ENCODE data around the gene MPC1L. TPM values are rescaled to one million over a fixed set of nuclear protein-coding genes. Genes with fewer than 3 reads are reported as not detected.
"Not testable (repeated sequence)": the region's sequence is repeated elsewhere in the genome, so short reads cannot be mapped to it uniquely, and the experiment has no call there.

The MPC1L gene
- total and polyA plus RNA-seq, 2 of the 8 experiments (the other 6 are each of a cell fraction or from before 2014, with no cell fraction given) = not detected

DNA sequence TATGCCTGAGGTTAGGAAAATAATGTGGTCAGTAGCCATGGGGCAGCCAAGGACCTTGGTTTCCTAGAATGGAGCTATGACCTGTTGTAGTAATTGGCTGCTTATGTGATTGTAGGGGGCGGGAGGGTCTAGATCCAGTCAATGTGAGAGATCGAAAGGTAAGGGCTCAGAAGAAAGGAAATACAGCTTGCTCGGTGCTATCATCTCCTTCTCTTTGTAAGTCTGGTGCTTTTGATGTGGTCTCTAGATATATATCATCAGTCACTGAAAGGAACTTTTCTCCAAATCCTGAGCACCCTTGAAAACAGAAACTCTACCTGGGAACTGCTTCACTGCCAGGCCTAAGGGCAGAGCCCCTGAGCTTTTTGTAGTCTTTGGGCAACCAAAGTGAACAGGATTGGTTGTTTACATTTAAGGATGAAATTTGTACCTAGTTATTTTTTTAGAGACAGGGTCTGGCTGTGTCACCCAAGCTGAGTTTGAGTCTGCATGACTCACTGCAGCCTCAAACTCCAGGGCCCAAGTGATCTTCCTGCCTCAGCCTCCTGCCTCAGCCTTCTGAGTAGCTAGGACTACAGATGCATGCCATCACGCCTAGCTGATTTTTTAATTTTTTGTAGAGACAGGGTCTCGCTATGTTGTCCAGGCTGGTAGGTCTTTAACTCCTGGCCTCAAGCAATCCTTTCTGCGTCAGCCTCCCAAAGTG, 33.5 kb upstream of the MPC1L start:
- H3K23ac ChIP-seq (ENCODE audit: insufficient read length); H4K8ac ChIP-seq (ENCODE audit: extremely low read depth, insufficient read depth, low read length); H2BK20ac ChIP-seq (ENCODE audit: low read length); POLR2A ChIA-PET (ENCODE audit: partially characterized antibody); H3K23me2 ChIP-seq (ENCODE audit: low read depth, low read length); H3K27ac ChIP-seq (ENCODE audit: low read depth, low read length); H3K9ac ChIP-seq (replicated peaks in 1 of 4; ENCODE audit: extremely low read depth in 1 of 4, low read depth in 3 of 4, low read length in 3 of 4); H2BK120ac ChIP-seq (replicated peaks; ENCODE audit: low read depth, low read length); H3K14ac ChIP-seq (ENCODE audit: insufficient read length); H2AFZ ChIP-seq (ENCODE audit: low read length); H3K27me3 ChIP-seq (replicated peaks in 1 of 4; ENCODE audit: control insufficient read depth in 3 of 4, extremely low read depth in 1 of 4, insufficient read depth in 3 of 4, low read length in 3 of 4); H3K4me2 ChIP-seq (ENCODE audit: insufficient read depth in 1 of 2, low read depth in 2 of 2, low read length in 2 of 2); H3K4me1 ChIP-seq (replicated peaks in 1 of 4; ENCODE audit: control insufficient read depth in 3 of 4, insufficient read depth in 4 of 4, low read length in 3 of 4); H2BK12ac ChIP-seq (ENCODE audit: low read depth, low read length); H2BK5ac ChIP-seq (ENCODE audit: low read depth, low read length); H3K18ac ChIP-seq (ENCODE audit: extremely low read depth, low read length); H3K79me1 ChIP-seq (ENCODE audit: low read depth, low read length); H3K4me3 ChIP-seq (ENCODE audit: extremely low read depth in 1 of 4, insufficient read depth in 2 of 4, low read depth in 3 of 4, low read length in 4 of 4); H3K56ac ChIP-seq (replicated peaks; ENCODE audit: insufficient read length, low read depth, low read length); DNase-seq (ENCODE audit: low read depth in 1 of 2, low spot score in 2 of 2); H4K91ac ChIP-seq (replicated peaks; ENCODE audit: insufficient read length, low read length); H2AK5ac ChIP-seq (ENCODE audit: low read depth, low read length); H3K9me3 ChIP-seq (ENCODE audit: insufficient read depth in 2 of 2, low read depth in 1 of 2, low read length in 1 of 2); H3K4ac ChIP-seq (replicated peaks; ENCODE audit: insufficient read length, low read depth, low read length); H2BK15ac ChIP-seq (ENCODE audit: low read length); H4K5ac ChIP-seq (ENCODE audit: insufficient read length, low read depth, low read length); H4K20me1 ChIP-seq (replicated peaks in 1 of 2; ENCODE audit: control insufficient read depth in 1 of 2, insufficient read depth in 2 of 2, low read length in 2 of 2): not testable (repeated sequence)
- CTCF ChIA-PET (ENCODE audit: partially characterized antibody) = interaction anchor here (1.1 kb wide), 1 partner anchor 45 kb away, joined by 4 read pairs; no protein-coding TSS in a partner anchor
- 96% methylated on average over 5 of the region's 6 CpGs; no CpG with 5 or more reads in 1 of the 2 experiments for WGBS, 2 experiments (ENCODE audit: extremely low coverage in 1 of 2, insufficient coverage in 1 of 2, insufficient read length in 1 of 2, insufficient replicate concordance in 2 of 2, low coverage in 1 of 2, low lambda C conversion rate in 2 of 2, missing lambda C conversion rate in 1 of 2)
- H3K79me2 ChIP-seq (ENCODE audit: control insufficient read depth in 1 of 2, insufficient read depth in 2 of 2, low read length in 2 of 2) = peaks cover 0 to 11% of the 10 kb centered on the region in 2 experiments; a peak in 1 of 4 replicates
- H3K36me3 ChIP-seq (ENCODE audit: control insufficient read depth in 2 of 4, insufficient read depth in 4 of 4, low read length in 3 of 4) = peaks cover 0 to 15% (median 3%) of the 10 kb centered on the region in 4 experiments; a peak in 4 of 8 replicates
- peak; percentile 7 for FAIRE-seq
